Activated CD4-positive, CD25-positive, alpha-beta regulatory T cell treated with anti-CD3 and anti-CD28 coated beads, Interleukin-2, amount 50 U/mL, for 24 hours (primary cell): ENCODE measurements around the gene PRPH.
"Not testable (repeated sequence)": the region's sequence is repeated elsewhere in the genome, so short reads cannot be mapped to it uniquely, and the experiment has no call there.

Experiments
- ATAC-seq, 2 donors: fragments of 150-1000 bp; cut with Tn5 transposase; one replicate each; pipeline ENCODE4 v1.10.0; 2021; ENCODE audit warnings: mild to moderate bottlenecking in 1 of 2, moderate library complexity in 1 of 2

Gene PRPH

DNA sequence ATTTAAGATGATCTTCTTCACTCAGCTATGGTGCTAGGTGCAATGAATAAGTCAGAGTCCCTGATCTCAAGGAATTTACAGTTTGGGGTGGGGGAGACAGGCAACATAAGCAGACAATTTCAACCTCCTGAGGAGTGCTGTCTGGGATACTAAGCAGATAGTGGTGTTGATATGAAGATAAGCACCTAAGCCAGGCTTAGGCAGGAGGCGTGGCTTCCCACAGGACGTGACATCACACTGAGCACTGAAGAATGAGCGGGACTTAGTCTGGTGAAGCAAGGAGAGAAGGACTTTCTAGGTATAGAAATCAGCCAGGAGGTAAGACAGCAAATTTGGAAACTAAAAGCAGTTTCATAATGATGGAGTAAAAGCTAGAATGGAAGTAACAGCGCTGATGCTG, 6.8 kb downstream of the PRPH start:
- ATAC-seq: peak; percentile 38 to 75

DNA sequence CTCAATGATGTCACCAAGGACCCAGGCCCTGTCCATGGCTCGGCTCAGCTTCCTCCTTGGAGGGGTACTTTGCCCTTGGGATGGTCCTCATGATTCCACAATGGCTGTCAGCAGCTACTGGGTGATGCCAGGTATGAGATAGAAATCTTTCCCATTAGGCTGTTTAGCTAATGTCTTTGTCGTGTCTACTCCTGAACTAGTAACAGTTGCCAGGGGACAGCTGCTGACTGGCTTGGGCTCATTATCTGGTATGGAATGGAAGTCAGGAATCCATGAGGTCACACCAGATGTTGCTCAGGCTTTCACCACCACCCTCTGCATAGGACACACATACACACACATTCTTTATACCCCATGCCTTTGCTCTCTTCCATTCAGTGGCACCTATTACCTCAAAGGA, 9.2 kb downstream of the PRPH start:
- no peak for ATAC-seq

DNA sequence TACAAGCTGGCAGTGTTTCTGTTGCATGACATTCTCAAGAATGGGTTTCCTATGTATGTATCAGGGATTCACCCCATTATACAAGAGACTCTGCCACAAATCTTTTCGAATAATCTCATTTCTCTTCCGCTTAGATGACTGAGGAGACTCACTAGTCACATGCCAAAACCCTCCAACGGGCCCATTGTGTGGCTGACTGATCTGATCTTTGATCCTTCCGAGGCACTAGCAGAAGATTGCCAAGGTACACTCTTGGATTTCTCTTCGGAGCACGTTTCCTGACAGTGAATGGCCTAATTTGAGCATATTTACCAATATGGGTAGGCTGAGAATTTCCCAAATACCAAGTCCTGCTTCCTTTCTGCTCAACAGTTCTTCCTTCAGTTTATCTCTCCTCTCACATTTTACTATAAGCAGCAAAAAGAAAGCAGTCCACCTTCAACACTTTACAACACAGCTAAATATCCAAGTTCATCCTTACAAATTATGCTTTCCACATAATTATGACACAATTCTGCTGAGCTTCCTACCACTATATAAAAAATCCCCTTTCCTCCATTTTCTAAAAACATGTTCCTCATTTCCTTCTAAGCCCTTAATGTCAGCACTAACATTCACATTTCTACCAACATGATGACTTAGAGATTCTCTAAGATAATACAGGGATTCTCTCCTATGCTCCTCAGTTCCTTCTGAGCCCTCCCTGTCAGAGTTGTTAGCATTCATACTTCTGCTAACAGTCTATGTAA, 11.0 kb downstream of the PRPH start:
- ATAC-seq: no peak

DNA sequence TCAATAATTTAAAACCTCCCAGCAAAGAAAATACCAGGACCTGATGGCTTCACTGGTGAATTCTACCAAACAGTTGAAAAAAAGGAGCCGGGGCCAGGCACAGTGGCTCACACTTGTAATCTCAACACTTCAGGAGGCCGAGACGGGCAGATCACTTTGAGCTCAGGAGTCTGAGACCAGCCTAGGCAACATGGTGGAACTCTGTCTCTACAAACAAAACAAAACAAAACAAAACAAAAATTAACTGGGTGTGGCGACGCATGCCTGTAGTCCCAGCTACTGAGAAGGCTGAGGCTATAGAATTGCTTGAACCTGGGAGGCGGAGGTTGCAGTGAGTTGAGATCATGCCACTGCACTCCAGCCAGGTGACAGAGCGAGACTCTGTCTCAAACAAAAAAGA, 14.4 kb downstream of the PRPH start:
- ATAC-seq: no peak

DNA sequence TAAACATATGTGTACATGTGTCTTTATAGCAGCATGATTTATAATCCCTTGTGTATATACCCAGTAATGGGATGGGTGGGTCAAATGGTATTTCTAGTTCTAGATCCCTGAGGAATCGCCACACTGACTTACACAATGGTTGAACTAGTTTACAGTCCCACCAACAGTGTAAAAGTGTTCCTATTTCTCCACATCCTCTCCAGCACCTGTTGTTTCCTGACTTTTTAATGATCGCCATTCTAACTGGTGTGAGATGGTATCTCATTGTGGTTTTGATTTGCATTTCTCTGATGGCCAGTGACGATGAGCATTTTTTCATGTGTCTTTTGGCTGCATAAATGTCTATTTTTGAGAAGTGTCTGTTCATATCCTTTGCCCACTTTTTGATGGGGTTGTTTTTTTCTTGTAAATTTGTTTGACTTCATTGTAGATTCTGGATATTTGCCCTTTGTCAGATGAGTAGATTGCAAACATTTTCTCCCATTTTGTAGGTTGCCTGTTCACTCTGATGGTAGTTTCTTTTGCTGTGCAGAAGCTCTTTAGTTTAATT, 15.6 kb downstream of the PRPH start:
- not testable (repeated sequence) for ATAC-seq

DNA sequence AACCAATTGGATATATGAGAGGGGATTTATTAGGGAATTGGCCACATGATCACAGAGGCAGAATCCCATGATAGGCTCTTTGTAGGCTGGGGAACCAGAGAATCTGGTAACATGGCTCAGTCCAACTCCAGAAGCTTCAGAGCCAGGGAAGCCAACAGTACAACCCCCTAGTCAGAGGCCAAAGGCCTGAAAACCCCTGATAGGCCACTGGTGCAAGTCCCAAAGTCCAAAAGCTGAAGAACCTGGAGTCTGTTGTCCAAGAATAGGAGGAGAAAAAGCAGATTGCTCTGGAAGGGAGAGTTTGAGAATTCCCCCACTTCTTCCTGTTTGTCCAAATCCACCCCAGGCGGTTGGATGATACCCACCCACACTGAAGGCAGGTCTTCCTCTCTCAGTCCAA, 19.9 kb downstream of the PRPH start:
- no peak for ATAC-seq

DNA sequence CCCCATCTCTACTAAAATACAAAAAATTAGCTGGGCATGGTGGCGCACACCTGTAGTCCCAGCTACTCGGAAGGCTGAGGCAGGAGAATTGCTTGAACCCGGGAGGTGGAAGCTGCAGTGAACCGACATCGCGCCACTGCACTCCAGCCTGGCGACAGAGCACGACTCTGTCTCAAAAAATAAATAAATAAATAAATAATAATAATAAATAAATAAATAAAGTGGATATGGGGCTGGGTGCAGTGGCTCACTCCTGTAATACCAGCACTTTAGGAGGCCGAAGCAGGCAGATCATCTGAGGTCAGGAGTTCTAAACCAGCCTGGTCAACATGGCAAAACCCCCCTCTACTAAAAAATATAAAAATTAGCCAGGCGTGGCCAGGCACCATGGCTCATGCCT, 22.2 kb downstream of the PRPH start:
- ATAC-seq: not testable (repeated sequence)

DNA sequence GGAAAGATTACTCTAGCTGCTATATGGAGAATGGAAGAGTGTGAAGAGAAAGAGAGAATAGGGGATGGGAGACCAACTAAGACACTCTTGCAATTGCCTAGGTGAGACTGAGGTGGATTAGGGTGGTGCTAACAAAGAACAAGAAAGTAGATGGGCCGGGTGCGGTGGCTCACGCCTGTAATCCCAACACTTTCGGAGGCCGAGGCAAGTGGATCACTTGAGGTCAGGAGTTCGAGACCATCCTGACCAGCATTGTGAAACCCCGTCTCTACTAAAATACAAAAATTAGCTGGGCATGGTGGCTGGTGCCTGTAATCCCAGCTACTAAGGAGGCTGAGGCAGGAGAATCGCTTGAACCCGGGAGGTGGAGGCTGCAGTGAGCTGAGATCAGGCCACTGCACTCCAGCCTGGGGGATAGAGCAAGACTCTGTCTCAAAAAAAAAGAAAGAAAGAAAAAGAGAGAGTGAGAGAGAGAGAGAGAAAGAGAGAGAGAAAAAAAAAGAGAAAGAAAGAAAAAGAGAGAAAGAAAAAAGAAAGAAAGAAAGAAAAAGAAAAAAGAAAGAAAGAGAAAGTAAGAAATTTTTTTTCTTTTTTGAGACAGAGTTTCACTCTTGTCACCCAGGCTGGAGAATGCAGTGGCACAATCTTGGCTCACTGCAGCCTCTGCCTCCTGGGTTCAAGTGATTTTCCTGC, 25.6 kb downstream of the PRPH start:
- not testable (repeated sequence) for ATAC-seq

DNA sequence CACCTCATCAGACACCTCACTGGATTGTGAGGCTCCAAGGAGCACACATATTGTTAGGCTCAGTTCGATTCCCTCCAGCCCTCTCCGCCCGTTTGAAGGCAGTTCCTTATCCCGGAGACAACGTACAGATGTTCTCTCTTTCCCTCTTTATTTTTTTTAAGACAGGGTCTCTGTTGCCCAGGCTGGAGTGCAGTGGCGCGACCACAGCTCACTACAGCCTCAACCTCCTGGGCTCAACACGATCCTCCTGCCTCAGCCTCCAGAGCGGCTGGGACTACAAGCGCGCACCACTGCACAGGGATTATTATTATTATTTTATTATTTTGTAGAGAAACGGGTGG, 27.4 kb downstream of the PRPH start:
- ATAC-seq: no peak

DNA sequence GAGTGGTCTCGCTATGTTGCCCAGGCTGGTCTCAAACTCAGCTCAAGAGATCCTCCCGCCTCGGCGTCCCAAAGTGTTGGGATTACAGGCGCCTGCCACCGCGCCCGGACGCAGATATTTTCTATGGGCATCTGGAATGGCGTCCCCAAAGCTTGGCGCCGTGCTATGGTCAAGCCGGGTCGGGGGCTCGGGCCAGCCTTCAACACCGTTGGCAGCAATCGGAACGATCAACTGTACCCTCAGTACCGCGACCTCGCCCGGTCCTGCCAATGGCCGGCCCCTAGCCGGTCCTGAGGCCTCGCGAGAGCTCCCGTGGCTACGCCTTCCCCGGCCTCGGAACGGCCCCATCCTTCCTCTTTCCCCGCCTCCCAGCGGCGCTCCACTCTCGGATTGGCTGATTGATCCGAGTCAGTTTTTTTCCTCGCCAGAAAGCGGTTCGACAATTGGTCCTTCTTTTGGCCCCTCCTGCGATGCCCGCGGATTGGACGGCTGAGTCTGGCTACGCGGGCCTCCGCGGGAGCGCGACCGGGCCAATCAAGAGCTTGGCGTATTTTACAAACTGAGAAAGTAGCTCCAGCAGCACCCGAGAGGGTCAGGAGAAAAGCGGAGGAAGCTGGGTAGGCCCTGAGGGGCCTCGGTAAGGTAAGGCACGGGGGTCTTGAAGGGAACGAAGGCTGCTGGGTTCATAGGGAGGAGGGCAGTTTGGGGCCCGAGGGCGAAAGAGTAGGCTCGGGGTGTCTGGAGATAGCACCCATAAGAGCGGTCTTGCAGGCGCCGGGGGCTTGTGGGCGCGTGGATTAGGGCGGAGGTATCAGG, 28.0 kb downstream of the PRPH start, which contains the start of gene TROAP:
TROAP (plus strand) TSS at position 548 of the 816 bp plus-strand sequence. CDS start 354 bp downstream, outside the sequence.
- ATAC-seq: peak; percentile 98 to 99

DNA sequence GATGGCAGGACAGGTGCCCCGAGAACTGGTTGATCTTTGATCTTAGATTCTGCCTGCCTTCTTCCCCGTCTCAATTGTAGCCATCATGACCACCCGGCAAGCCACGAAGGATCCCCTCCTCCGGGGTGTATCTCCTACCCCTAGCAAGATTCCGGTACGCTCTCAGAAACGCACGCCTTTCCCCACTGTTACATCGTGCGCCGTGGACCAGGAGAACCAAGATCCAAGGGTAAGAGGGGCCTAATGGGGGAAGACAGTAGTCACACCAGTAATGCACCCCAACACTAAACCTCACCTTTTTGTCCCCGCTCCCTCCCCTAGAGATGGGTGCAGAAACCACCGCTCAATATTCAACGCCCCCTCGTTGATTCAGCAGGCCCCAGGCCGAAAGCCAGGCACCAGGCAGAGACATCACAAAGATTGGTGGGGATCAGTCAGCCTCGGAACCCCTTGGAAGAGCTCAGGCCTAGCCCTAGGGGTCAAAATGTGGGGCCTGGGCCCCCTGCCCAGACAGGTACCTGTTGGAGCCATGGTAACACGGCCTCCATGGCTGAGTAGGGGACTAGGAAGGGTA, 28.7 kb downstream of the PRPH start:
- no peak for ATAC-seq

DNA sequence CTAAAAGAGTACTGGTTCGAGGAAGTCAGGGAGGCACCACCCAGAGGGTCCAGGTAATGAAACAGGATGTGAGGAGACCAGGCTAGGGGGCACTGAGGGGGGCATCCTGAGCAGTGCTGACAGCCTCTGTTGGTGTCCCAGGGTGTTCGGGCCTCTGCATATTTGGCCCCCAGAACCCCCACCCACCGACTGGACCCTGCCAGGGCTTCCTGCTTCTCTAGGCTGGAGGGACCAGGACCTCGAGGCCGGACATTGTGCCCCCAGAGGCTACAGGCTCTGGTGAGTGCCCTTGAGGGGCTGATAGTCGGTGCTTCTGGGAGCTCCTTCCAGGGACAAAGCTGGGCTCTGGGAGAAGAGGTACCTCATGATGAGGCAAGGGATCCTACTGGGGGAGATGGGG, 30.7 kb downstream of the PRPH start:
- no peak for ATAC-seq

DNA sequence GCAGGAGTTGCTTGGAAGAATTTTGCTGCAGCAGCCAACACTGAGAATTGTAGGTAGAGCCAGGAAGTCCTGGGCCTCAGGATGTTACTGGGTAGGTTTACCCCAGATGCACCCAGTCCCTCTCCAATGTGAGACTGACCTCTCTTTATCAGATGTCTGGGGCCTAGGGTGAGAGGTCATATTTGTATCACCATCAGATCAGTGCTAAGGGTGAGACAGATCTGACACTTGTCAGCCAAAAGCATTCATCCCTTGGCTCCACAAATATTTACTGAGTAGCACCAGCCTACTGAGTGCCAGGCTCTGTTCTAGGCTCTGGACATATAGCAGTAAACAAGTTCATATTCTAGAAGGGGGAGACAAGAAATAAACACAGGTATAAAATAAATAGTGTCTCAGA, 32.4 kb downstream of the PRPH start:
- no peak for ATAC-seq

DNA sequence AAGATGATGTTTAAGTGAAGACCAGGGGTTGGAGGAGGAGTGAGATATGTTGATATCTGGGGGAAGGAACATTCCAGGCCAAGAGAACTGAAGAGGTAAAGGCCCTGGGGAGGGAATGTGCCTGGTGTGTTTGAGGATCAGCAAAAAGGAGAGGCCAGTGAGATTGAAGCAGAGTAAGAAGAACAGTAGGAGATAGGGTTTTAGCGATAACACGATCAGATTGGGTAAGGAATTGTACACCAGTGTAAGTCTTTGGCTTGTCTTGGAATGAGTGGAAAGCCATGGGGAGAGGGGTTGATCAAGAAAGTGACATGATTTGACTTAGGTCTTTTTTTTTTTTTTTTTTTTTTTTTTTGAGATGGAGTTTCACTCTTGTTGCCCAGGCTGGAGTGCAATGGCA, 32.9 kb downstream of the PRPH start:
- no peak for ATAC-seq

DNA sequence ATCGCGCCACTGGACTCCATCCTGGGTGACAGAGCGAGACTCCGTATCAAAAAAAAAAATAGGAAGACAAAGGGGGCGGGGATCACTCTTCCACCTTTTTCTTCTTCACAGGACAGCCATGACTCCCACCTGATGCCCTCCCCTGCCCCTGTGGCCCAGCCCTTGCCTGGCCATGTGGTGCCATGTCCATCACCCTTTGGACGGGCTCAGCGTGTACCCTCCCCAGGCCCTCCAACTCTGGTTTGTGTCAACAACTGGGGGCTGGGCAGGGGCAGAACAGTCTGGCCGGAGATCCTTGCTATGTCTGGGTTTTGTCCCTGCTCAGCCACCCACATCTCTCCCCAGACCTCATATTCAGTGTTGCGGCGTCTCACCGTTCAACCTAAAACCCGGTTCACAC, 33.9 kb downstream of the PRPH start:
- no peak for ATAC-seq

DNA sequence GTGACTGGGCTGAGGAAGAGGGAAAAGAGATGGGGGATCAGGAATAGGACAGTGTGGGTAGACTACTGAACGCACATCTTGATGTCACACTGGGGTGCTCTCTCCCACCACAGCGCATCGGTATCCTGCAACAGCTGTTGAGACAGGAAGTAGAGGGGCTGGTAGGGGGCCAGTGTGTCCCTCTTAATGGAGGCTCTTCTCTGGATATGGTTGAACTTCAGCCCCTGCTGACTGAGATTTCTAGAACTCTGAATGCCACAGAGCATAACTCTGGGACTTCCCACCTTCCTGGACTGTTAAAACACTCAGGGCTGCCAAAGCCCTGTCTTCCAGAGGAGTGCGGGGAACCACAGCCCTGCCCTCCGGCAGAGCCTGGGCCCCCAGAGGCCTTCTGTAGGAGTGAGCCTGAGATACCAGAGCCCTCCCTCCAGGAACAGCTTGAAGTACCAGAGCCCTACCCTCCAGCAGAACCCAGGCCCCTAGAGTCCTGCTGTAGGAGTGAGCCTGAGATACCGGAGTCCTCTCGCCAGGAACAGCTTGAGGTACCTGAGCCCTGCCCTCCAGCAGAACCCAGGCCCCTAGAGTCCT, 35.2 kb downstream of the PRPH start:
- no peak for ATAC-seq

DNA sequence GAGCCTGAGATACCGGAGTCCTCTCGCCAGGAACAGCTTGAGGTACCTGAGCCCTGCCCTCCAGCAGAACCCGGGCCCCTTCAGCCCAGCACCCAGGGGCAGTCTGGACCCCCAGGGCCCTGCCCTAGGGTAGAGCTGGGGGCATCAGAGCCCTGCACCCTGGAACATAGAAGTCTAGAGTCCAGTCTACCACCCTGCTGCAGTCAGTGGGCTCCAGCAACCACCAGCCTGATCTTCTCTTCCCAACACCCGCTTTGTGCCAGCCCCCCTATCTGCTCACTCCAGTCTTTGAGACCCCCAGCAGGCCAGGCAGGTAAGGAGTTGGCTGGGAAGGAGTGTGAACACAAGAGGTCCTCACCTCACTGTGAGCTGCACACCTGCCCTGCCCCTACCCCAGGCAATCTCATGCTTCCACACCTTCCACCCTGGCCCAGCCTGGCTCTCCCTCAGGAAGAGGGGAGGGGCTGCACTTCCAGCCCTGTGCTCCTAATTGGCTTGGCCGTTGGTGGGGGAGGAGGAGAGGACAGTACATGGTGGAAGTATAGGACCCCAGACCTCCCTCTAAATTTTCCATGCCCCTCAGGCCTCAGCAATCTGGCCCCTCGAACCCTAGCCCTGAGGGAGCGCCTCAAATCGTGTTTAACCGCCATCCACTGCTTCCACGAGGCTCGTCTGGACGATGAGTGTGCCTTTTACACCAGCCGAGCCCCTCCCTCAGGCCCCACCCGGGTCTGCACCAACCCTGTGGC, 35.9 kb downstream of the PRPH start:
- ATAC-seq: no peak

DNA sequence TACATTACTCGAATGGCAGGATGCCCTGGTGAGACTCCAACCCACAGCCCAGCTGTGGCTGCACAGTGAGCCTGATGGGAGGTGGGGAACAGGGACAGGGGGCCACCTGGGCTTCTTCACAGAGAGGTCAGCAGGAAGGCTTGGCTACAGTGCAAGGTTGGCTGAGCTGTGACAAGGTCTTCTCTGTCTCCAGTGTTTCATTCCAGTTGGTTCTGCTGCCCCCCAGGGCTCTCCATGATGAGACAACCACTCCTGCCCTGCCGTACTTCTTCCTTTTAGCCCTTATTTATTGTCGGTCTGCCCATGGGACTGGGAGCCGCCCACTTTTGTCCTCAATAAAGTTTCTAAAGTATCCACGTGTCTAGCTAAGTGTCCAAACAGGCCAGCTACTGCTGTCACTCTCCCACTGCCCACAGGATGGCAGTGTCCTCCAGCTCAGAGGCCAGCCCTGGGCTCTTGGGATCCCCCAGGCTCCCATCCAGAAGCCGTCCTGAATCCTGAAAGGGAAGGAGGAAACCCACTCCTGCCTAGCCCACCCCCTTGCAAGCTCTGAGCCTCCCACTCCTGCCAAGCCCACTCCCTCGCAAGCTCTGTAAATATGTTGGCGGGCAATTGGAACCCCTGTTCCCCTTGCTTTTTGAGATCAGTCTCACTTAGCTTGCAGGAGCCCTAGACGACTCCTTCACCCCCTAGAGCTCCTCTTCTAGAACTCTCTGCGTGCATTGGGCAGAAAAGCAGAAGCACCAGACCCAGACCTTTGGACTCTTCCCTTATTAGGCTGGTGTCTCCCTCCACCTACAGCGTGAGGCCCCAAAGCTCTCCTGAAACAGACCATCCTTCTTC, 36.7 kb downstream of the PRPH start:
- ATAC-seq: no peak

DNA sequence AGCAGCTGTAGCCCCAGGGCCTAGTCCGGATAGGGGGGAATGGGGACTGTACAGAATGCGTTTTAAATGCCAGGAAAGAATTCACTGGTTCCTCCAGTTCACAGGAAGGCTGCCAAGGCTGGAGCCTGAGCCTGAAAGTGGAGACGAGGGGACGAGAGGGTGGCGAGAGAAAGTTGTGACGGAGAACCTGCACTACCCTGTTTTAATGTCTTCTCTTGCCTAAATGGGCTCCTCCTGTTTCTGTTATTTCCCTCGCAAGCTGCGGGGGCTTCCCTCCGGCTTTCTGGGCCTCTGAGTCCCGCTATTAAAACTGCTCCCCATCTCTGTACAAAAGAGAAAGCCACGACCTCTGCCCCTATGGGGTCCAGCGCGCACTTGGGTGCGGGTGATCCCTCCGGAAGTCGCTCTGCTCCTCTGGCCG, 37.5 kb downstream of the PRPH start:
- no peak for ATAC-seq

DNA sequence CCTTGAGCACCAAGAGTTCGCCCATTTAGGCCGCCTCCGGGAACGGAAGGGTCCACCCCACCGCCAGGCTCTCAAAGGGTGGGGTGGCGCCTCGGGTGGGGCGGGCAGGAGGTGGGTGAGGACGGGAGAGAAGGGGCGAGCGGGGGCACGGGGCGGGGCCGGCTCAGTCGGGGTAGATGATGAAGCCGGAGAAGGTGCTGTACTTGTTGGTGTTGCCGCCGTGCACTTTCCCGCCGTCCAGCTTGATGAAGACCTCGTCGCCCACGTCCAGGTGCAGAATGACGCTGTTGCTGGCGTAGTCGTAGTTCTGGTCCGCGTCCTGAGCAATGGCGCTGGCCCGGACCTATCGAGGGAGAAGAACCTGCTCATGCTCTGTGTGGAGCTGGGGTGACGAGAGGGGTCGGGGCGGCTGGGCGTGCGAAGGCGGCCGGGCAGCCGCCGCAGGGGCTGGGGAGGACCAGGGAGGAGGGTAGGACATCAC, 38.0 kb downstream of the PRPH start:
- ATAC-seq: no peak

DNA sequence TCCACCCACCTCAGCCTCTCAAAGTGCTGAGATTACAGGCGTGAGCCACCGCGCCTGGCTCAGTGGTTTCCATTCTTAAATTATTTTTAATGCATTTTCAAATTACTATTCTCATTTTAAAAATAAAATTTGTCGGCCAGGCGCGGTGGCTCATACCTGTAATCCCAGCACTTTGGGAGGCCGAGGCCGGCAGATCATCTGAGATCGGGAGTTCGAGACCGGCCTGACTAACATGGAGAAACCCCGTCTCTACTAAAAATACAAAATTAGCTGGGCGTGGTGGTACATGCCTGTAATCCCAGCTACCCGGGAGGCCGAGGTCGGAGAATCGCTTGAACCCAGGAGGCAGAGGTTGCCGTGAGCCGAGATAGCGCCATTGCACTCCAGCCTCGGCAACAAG, 38.8 kb downstream of the PRPH start:
- not testable (repeated sequence) for ATAC-seq
